Subcutaneous abdominal adipose tissue (tissue), 5 donors: ENCODE data around the gene GNAT3.

Experiments used
- H3K27ac ChIP-seq: one replicate; pipeline ENCODE4 v1.7.0; 2013; ENCODE audit warnings: low read depth, mild to moderate bottlenecking, inconsistent platforms, low read length, moderate library complexity
- H3K27me3 ChIP-seq, 5 donors: one replicate each; pipeline ENCODE4 v1.7.0; 2013; ENCODE audit warnings: low read length in 5 of 5, inconsistent platforms in 1 of 5; ENCODE audit not compliant: control insufficient read depth in 5 of 5, insufficient read depth in 4 of 5
- H3K36me3 ChIP-seq, 5 donors: one replicate each; pipeline ENCODE4 v1.7.0; 2013; ENCODE audit warnings: low read length in 5 of 5; ENCODE audit not compliant: control insufficient read depth in 5 of 5, insufficient read depth in 5 of 5
- H3K4me1 ChIP-seq, 5 donors: one replicate each; pipeline ENCODE4 v1.7.0; 2013; ENCODE audit warnings: low read length in 5 of 5, mild to moderate bottlenecking in 3 of 5, moderate library complexity in 1 of 5; ENCODE audit not compliant: control insufficient read depth in 5 of 5, insufficient read depth in 5 of 5
- H3K4me3 ChIP-seq, 5 donors: one replicate each; pipeline ENCODE4 v1.7.0; 2013; ENCODE audit warnings: low read length in 5 of 5, low read depth in 1 of 5
- H3K9ac ChIP-seq, 5 donors: one replicate each; pipeline ENCODE4 v1.7.0; 2013; ENCODE audit warnings: low read length in 5 of 5, mild to moderate bottlenecking in 4 of 5, moderate library complexity in 3 of 5
- H3K9me3 ChIP-seq, 5 donors: one replicate each; pipeline ENCODE4 v1.7.0; 2013; ENCODE audit warnings: low read length in 5 of 5; ENCODE audit not compliant: control insufficient read depth in 5 of 5
- donor health status: healthy.
- donor health status: healthy.
- donor health status: healthy.
- donor health status: healthy.
- donor health status: healthy.

GNAT3 gene

DNA sequence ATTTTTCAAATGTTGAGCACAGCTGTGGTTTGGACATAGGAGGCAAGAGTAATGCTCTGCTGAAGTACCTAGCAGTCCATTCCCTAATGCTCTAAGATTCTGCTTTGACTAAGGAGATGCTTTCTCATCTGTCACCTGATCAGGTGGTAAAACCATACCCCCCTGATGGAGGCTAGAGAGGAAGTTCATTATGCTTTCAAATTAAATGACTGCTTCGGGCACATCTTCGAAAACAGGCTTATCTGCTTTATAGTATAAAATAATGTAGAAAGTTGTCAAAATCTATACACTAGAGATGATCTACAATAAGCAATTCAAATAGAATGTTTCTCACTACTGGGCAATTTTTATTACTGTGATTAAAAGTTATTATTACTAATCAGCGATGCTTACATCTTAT lies at the start of gene GNAT3:
Gene GNAT3 (minus strand): TSS at position 101 of the 400 bp plus-strand sequence. CDS start 138 bp downstream, outside the sequence.
- Histone ChIP-seq H3K27ac (no peak within 1 kb of the TSS), H3K9me3 (no peaks in the 10 kb centered on the region), H3K9ac (no peak within 1 kb of the TSS), H3K4me1 (peaks cover 0 to 23% (median 17%) of the 10 kb centered on the region in 5 donors), H3K36me3 (no peaks in the 10 kb centered on the region), H3K27me3 (no peaks in the 10 kb centered on the region), H3K4me3 (no peak within 1 kb of the TSS)

DNA sequence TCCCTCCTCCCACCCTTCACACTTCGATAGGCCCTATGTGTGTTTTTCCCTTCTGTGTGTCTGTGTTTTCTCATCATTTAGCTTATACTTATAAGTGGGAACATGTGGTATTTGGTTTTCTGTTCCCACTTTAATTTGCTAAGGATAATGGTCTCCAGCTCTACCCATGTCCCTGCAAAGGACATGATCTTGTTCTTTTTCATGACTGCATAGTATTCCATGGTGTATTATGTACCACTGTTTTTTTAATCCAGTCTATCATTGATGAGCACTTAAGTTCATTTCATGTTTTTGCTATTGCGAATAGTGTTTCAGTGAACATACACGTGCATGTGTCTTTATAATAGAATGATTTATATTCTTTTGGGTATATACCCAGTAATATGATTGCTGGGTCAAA lies 46.3 kb upstream of the GNAT3 start:
- Histone ChIP-seq H3K27ac (no peak overlapping the region), H3K4me3 (no peak overlapping the region), H3K4me1 (peaks cover 0 to 3% (median 0%) of the 10 kb centered on the region in 5 donors), H3K27me3 (no peaks in the 10 kb centered on the region), H3K9ac (no peak overlapping the region), H3K36me3 (no peaks in the 10 kb centered on the region), H3K9me3 (peaks cover 0 to 12% (median 5%) of the 10 kb centered on the region in 5 donors)

DNA sequence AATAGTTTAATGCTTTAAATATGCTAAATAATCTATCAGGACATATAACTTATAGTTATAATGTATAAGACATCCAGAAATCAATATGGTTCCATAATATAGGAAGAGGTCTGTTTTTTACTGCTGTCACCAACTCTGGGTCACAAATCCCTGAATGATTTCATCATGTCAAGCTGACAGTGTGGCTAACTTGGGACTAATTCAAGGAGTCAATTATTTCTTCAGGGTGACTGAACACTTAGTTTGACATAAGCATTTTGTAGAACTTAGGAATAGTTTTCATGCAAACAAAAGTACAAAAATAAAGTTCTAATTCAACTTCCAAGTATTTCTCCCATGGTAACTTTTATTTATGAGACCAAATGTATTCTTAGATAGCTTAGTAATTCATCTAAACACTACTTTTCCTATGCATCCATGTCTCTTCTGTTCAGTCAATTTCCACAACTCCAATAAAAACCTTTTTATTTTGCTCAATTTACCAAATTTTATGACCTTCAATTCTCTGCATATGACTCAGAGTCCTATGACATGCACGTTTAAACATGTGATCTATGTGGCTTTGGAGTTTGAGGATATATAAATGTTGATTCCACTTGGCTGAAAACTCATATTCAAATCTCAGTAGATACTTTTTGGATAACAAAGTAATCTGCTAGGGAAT lies 40.3 kb upstream of the GNAT3 start:
- Histone ChIP-seq H3K27me3 (no peaks in the 10 kb centered on the region), H3K4me1 (peaks cover 0 to 40% (median 33%) of the 10 kb centered on the region in 5 donors), H3K27ac (peak overlapping the region; percentile 81), H3K9ac (peak overlapping the region in 2 of 5 donors; percentile 25 to 62), H3K36me3 (no peaks in the 10 kb centered on the region), H3K9me3 (no peaks in the 10 kb centered on the region), H3K4me3 (peak overlapping the region in 1 of 5 donors; percentile 26)

DNA sequence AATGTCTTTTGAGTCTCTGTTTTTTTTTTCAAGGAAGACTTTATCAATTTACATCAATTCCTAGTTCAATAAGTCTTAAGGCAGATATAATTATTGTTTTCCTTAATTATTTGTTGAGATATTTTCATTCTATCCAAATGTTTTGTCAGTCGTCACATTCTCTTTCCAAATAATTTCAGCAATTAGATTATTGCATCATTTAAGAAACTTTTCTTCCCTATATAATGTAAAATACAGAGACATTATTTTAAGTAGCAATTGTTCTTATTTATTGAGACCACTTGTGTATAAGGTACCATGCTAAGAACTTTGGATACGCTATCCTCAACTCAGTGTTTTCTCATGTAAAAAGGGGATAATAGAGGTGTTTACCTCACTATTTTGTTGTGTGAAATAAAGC lies 38.1 kb upstream of the GNAT3 start:
- H3K9ac ChIP-seq, result peak overlapping the region in 1 of 5 donors; percentile 32
- no peak overlapping the region for H3K4me3 ChIP-seq
- no peaks in the 10 kb centered on the region for H3K27me3 ChIP-seq
- no peaks in the 10 kb centered on the region for H3K36me3 ChIP-seq
- H3K4me1 ChIP-seq, result peaks cover 0 to 40% (median 33%) of the 10 kb centered on the region in 5 donors
- H3K9me3 ChIP-seq, result peaks cover 0 to 14% (median 11%) of the 10 kb centered on the region in 5 donors
- H3K27ac ChIP-seq, result peak overlapping the region; percentile 91

DNA sequence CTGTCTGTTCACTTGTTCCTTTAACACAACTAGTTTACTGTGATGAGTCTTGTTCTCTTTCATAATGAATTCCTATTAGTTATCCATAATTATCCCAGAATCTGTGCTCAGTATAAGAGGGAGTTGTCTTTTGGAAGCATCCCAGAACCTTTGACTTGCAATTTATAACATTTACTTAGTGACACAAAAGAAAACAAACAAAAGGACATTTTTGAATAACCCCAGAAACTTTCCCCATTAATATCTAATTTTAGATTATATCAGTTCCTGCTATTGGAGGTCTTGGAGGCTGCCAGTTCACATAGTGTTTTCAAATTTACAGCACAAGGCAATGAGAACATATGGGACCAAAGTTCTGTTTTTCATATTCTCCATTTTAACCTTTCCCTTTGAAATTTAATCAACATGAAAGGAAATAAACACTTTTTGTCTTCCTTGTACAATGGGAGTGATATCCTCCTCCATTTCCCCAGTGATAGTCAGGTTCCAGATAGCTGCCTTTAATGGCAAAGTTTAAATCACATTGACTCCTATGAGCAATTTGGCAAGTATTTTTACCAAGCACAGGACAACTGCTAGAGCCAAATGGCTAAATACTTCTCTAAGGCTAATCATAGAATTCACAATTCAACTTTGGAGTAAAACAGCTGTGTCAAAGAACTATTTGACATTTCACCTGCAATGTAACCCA lies 37.1 kb upstream of the GNAT3 start:
- Histone ChIP-seq H3K27me3 (no peaks in the 10 kb centered on the region), H3K4me3 (peak overlapping the region in 1 of 5 donors; percentile 13), H3K27ac (peak overlapping the region; percentile 91), H3K36me3 (no peaks in the 10 kb centered on the region), H3K9ac (peak overlapping the region in 2 of 5 donors; percentile 32 to 35), H3K4me1 (peaks cover 0 to 40% (median 33%) of the 10 kb centered on the region in 5 donors), H3K9me3 (peaks cover 0 to 18% (median 11%) of the 10 kb centered on the region in 5 donors)

DNA sequence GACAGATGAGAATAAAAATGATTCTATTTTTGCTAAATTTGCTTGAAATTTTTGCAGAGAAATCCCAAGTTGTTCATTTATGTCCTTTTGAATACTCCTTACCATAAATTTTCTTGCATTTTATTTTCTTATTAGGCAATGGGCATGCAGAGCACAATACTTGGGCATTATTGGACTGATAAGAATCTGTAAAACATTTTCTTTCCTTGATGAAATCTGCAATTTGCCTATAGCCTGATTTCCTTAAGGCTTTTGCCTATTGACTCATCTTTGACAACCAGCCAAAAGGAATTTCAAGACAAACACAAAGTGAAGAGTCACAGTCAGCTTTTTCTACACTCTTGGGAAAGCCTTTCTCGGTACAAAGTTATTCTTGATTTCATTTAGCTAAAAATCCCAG lies 30.5 kb upstream of the GNAT3 start:
- Histone ChIP-seq H3K9me3 (peaks cover 0 to 20% (median 11%) of the 10 kb centered on the region in 5 donors), H3K4me3 (no peak overlapping the region), H3K27ac (peak overlapping the region; percentile 95), H3K27me3 (no peaks in the 10 kb centered on the region), H3K9ac (peak overlapping the region in 2 of 5 donors; percentile 30 to 80), H3K4me1 (peaks cover 0 to 25% (median 24%) of the 10 kb centered on the region in 5 donors), H3K36me3 (no peaks in the 10 kb centered on the region)

DNA sequence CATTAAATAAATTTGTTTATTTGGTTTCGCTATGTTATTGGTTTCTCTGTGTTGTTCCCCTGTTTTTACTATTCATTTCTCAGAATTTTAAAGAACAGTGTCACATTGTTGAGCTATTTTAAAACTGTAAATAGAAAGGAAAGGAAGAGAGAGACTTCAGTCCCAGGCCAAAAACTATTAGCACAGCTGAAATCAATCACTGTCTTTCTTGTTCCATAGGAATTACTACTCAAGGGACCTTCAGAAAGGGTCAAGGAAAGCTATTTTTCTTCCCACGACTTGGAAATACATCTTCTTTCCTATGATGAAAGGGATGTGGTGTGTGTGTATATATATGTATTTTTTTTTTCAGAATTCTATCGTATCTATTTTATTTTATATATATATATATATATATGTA lies 29.0 kb upstream of the GNAT3 start:
- no peak overlapping the region for H3K9ac ChIP-seq
- H3K27me3 ChIP-seq, result no peaks in the 10 kb centered on the region
- H3K27ac ChIP-seq, result peak overlapping the region; percentile 95
- H3K4me1 ChIP-seq, result peaks cover 0 to 29% (median 25%) of the 10 kb centered on the region in 5 donors
- no peak overlapping the region for H3K4me3 ChIP-seq
- no peaks in the 10 kb centered on the region for H3K36me3 ChIP-seq
- H3K9me3 ChIP-seq, result peaks cover 0 to 14% (median 7%) of the 10 kb centered on the region in 5 donors

DNA sequence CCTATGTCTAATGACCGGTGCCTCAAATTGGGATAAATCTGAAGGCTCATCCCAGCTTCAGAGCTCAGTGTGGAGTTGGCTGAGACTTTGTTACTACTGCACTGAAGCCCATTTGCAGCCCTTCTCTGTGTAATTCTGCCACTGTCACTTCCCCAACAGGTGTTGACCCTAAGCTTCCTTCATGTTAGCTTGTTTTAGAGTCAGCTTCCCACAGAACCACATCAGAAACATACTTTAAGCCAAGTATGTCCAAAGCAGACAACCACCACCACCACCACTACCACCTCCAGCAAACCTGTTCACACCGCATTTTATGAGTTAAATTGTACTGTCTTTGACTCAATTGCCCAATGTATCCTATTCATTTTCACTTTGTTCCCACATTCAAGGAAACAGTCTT lies 25.2 kb upstream of the GNAT3 start:
- no peaks in the 10 kb centered on the region for H3K36me3 ChIP-seq
- peaks cover 0 to 20% (median 14%) of the 10 kb centered on the region in 5 donors for H3K4me1 ChIP-seq
- H3K27ac ChIP-seq, result peak overlapping the region; percentile 80
- no peaks in the 10 kb centered on the region for H3K27me3 ChIP-seq
- H3K4me3 ChIP-seq, result no peak overlapping the region
- H3K9me3 ChIP-seq, result peaks cover 0 to 4% (median 2%) of the 10 kb centered on the region in 5 donors
- no peak overlapping the region for H3K9ac ChIP-seq

DNA sequence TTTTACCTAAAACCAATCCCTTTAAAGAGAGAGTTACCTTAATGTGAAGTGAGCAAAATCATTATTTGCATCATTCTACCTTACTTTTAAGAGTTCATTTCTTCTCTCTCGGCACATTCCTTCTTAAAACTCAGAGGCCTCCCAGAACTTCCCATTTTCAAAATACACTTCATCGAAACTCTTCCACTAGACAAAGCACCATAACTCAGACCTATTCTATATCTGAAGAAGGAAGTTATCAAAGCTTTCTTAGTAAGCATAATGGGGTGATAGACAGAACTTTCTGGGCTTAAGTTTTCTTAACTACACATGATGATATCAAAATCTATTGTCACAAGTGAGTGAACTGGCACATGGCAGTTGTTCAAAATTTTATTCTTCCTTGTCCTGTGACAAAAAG lies 24.6 kb upstream of the GNAT3 start:
- no peaks in the 10 kb centered on the region for H3K36me3 ChIP-seq
- H3K4me1 ChIP-seq, result peaks cover 0 to 22% (median 16%) of the 10 kb centered on the region in 5 donors
- no peak overlapping the region for H3K27ac ChIP-seq
- no peaks in the 10 kb centered on the region for H3K27me3 ChIP-seq
- H3K9me3 ChIP-seq, result peaks cover 0 to 8% (median 3%) of the 10 kb centered on the region in 5 donors
- H3K9ac ChIP-seq, result no peak overlapping the region
- no peak overlapping the region for H3K4me3 ChIP-seq

DNA sequence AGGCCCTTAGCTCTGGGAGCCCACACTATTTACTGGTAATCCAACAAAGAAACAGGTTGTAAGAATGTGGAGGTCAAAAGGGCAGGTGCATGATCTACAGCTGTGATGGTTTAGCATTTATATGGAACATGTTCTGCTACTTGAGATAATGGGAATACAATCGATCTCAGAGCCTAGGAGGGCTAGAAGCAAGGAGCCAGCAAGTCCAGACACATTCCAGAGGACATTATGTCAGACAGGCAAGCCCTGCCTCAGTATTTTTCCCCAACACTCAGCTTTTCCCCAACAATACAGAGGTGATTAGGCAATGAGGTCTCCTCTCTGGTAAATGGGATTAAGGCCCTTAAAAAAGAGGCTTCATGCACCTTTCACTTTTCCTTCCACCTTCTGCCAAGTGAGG lies 21.4 kb upstream of the GNAT3 start:
- H3K9ac ChIP-seq, result no peak overlapping the region
- peaks cover 0 to 38% (median 31%) of the 10 kb centered on the region in 5 donors for H3K4me1 ChIP-seq
- no peak overlapping the region for H3K27ac ChIP-seq
- no peaks in the 10 kb centered on the region for H3K27me3 ChIP-seq
- no peaks in the 10 kb centered on the region for H3K36me3 ChIP-seq
- H3K9me3 ChIP-seq, result peaks cover 0 to 8% (median 3%) of the 10 kb centered on the region in 5 donors
- H3K4me3 ChIP-seq, result no peak overlapping the region
